Keratinocyte (primary cell): Measurements from ENCODE around the gene ZSCAN21. TPM values are rescaled to one million over a fixed set of nuclear protein-coding genes. Genes with fewer than 3 reads are reported as not detected.

Experiments used
- DNase-seq: peaks from one replicate; pipeline ENCODE4 v3.0.0-alpha.2; 2011; ENCODE audit warnings: low read depth, missing footprints, low spot score
- FAIRE-seq: peaks from 2 replicates; lab custom pipeline; 2011; peaks lifted over from hg19 to GRCh38; lab: Jason Lieb, UNC
- H2AFZ ChIP-seq: 2 replicates; pipeline ENCODE4 v1.6.0; 2012; ENCODE audit warnings: low read length, control low read depth, inconsistent platforms; ENCODE audit not compliant: control insufficient read depth
- H3K27ac ChIP-seq: 2 replicates; pipeline ENCODE4 v1.5.1; 2011; ENCODE audit warnings: low read length; ENCODE audit not compliant: control insufficient read depth, insufficient read depth
- H3K27me3 ChIP-seq: 3 replicates; pipeline ENCODE4 v1.6.0; 2011; ENCODE audit warnings: low read length; ENCODE audit not compliant: control insufficient read depth, insufficient read depth; ENCODE audit errors: extremely low read depth
- H3K36me3 ChIP-seq, 2 experiments: 2 replicates in 1 of 2; 3 replicates in 1 of 2; pipeline ENCODE4 v1.5.1; 2011; ENCODE audit warnings: low read length in 2 of 2, mild to moderate bottlenecking in 1 of 2; ENCODE audit not compliant: control insufficient read depth in 2 of 2, insufficient read depth in 2 of 2; ENCODE audit errors: extremely low read depth in 1 of 2
- H3K4me1 ChIP-seq: 3 replicates; pipeline ENCODE4 v1.5.1; 2011; ENCODE audit warnings: low read length; ENCODE audit not compliant: control insufficient read depth, insufficient read depth; ENCODE audit errors: extremely low read depth
- H3K4me2 ChIP-seq: 3 replicates; pipeline ENCODE4 v1.6.0; 2011; ENCODE audit warnings: low read depth, low read length; ENCODE audit not compliant: control insufficient read depth, insufficient read depth; ENCODE audit errors: extremely low read depth
- H3K4me3 ChIP-seq, 3 experiments: fragments of 200-600 bp in 1 of 3; sonication (generic) in 1 of 3; 2 replicates in 2 of 3; 3 replicates in 1 of 3; pipeline ENCODE4 v1.5.1; 2011 to 2016; ENCODE audit warnings: low read length in 3 of 3, mild to moderate bottlenecking in 3 of 3, control low read depth in 2 of 3, inconsistent platforms in 1 of 3, low read depth in 1 of 3, mixed read lengths in 1 of 3, mixed run types in 1 of 3, moderate library complexity in 1 of 3; ENCODE audit not compliant: control insufficient read depth in 2 of 3, insufficient read depth in 2 of 3; ENCODE audit errors: extremely low read depth in 1 of 3
- H3K79me2 ChIP-seq: 2 replicates; pipeline ENCODE4 v1.6.0; 2012; ENCODE audit warnings: low read length; ENCODE audit not compliant: control insufficient read depth, insufficient read depth
- H3K9ac ChIP-seq: 3 replicates; pipeline ENCODE4 v1.6.0; 2011; ENCODE audit warnings: low read length; ENCODE audit not compliant: control insufficient read depth, insufficient read depth; ENCODE audit errors: extremely low read depth
- H3K9me1 ChIP-seq: 3 replicates; pipeline ENCODE4 v1.6.0; 2011; ENCODE audit warnings: low read length; ENCODE audit not compliant: control insufficient read depth, insufficient read depth; ENCODE audit errors: extremely low read depth
- H3K9me3 ChIP-seq: 2 replicates; pipeline ENCODE4 v1.5.1; 2012; ENCODE audit warnings: low read depth, low read length; ENCODE audit not compliant: control insufficient read depth
- H4K20me1 ChIP-seq: 3 replicates; pipeline ENCODE4 v1.6.0; 2011; ENCODE audit warnings: low read length; ENCODE audit not compliant: control insufficient read depth, insufficient read depth; ENCODE audit errors: extremely low read depth
- EZH2 ChIP-seq: IDR thresholded peaks from one replicate; pipeline ENCODE4 v1.6.1; 2012; ENCODE audit warnings: inconsistent platforms, mild to moderate bottlenecking, low read length, moderate library complexity
- dilution Hi-C: fragments of 300-500 bp; cut with MboI; formaldehyde crosslinking; loops from one replicate; pipeline ENCODE4 v1.7.0; 2020; ENCODE audit warnings: low sequenced_read_pairs; ENCODE audit not compliant: extremely low pct_ligation_motif_present
- polyA plus RNA-seq, 5 experiments: library from polyadenylated mRNA; depleted of rRNA in 3 of 5; stranded (reverse) in 3 of 5; stranded (forward) in 1 of 5; unstranded in 1 of 5; fragments of >200 nt; gene quantifications; 1 replicate in 1 of 5; 2 replicates in 3 of 5; 3 replicates in 1 of 5; pipeline versions ENCODE4 v1.2.1 to v1.2.3, GENCODE V29; 2011 to 2012; ENCODE audit warnings: missing spikeins in 2 of 5, low read depth in 1 of 5, low replicate concordance in 1 of 5
- TF ChIP-seq, protein P1 (sequence below), 3 experiments: IDR thresholded peaks in 1 of 3; conservative IDR thresholded peaks in 1 of 3; optimal IDR thresholded peaks in 1 of 3; 2 replicates in 2 of 3; 3 replicates in 1 of 3; pipeline versions ENCODE3 to v1.5.1; 2011; ENCODE audit warnings: low read length in 3 of 3, mild to moderate bottlenecking in 3 of 3, moderate library complexity in 2 of 3, control low read depth in 1 of 3, inconsistent platforms in 1 of 3; ENCODE audit not compliant: insufficient read depth in 2 of 3; ENCODE audit errors: extremely low read depth in 1 of 3

ZSCAN21 gene
- polyA plus RNA-seq, 1 donor (not counting 4 experiments of a cell fraction or from before 2014, with no cell fraction given): 12.6 TPM

DNA sequence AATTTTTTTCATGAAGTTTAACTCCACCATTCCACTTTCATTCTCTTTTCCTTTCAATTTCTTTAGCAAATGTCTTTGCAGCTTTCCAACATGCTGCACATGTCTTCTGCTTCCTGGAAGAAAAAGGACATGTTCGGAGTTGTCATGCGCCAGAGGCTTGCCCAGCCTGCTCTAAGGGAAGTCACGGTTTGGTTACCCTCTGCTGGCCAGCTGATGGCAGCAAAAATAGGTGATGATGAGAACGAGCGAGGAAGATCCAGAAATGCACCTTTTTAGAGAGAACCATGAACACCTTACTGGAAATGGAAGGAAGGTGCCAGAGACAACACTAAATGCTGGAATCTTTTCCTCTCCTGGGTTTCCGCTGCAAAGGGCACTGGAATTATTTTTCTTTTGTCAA lies 4.9 kb upstream of the ZSCAN21 start:
- dilution Hi-C loops: no loop called here
- DNase-seq: no peak

DNA sequence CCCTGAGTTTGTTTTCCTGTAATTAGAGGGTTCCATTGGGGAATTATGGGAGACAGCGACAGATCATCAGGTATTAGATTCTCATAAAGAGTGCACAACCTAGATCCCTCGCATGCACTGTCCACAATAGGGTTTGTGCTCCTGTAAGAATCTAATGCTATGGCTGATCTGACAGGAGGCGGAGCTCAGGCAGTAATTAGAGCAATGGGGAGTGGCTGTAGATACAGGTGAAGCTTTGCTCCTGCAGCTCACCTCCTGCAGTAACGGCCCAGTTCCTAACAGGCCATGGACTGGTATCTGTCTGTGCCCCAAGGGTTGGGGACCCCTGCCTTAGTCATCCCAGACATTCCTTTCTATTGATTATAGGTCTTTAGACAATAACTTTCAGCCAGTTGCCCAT lies 894 bp upstream of the ZSCAN21 start:
- Histone ChIP-seq H3K27me3 (no peaks in the 10 kb centered on the region), H4K20me1 (no peaks in the 10 kb centered on the region), H3K9me3 (no peaks in the 10 kb centered on the region), H3K4me1 (peaks cover 17% of the 10 kb centered on the region), H3K79me2 (peaks cover 16% of the 10 kb centered on the region), H3K4me2 (no peak overlapping the region), H3K9me1 (no peaks in the 10 kb centered on the region), H3K36me3 (no peaks in the 10 kb centered on the region), H2AFZ (no peak overlapping the region), H3K9ac (no peak overlapping the region), H3K27ac (no peak overlapping the region), H3K4me3 (no peak overlapping the region)
- FAIRE-seq (no peak), DNase-seq (no peak)
- dilution Hi-C loops: no loop called here
- TF ChIP-seq, protein P1, sequence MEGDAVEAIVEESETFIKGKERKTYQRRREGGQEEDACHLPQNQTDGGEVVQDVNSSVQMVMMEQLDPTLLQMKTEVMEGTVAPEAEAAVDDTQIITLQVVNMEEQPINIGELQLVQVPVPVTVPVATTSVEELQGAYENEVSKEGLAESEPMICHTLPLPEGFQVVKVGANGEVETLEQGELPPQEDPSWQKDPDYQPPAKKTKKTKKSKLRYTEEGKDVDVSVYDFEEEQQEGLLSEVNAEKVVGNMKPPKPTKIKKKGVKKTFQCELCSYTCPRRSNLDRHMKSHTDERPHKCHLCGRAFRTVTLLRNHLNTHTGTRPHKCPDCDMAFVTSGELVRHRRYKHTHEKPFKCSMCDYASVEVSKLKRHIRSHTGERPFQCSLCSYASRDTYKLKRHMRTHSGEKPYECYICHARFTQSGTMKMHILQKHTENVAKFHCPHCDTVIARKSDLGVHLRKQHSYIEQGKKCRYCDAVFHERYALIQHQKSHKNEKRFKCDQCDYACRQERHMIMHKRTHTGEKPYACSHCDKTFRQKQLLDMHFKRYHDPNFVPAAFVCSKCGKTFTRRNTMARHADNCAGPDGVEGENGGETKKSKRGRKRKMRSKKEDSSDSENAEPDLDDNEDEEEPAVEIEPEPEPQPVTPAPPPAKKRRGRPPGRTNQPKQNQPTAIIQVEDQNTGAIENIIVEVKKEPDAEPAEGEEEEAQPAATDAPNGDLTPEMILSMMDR (optimal IDR thresholded peaks at IDR 0.05 in 1 of 3, IDR thresholded peaks at IDR 0.05 in 1 of 3, conservative IDR thresholded peaks at IDR 0.05 in 1 of 3; ENCODE audit: extremely low read depth in 1 of 3, insufficient read depth in 2 of 3, low read length in 3 of 3): no peak
- no peak for TF ChIP-seq EZH2

More for the DNA sequence above, 4.9 kb upstream of the ZSCAN21 start:
- H2AFZ ChIP-seq: peak overlapping the region; percentile 62
- no peaks in the 10 kb centered on the region for H3K36me3 ChIP-seq
- peak overlapping the region; percentile 41 for H3K4me2 ChIP-seq
- H3K4me1 ChIP-seq: peaks cover 13% of the 10 kb centered on the region
- no peak overlapping the region for H3K27ac ChIP-seq
- peak; percentile 20 for FAIRE-seq
- H3K9me3 ChIP-seq: no peaks in the 10 kb centered on the region
- no peak for TF ChIP-seq EZH2
- TF ChIP-seq, protein P1 (optimal IDR thresholded peaks at IDR 0.05 in 1 of 3, IDR thresholded peaks at IDR 0.05 in 1 of 3, conservative IDR thresholded peaks at IDR 0.05 in 1 of 3; ENCODE audit: extremely low read depth in 1 of 3, insufficient read depth in 2 of 3, low read length in 3 of 3): peak; percentile 32 to 76 (median 37)
- no peaks in the 10 kb centered on the region for H3K79me2 ChIP-seq
- no peaks in the 10 kb centered on the region for H3K27me3 ChIP-seq
- H3K9me1 ChIP-seq: no peaks in the 10 kb centered on the region
- no peak overlapping the region for H3K9ac ChIP-seq
- no peak overlapping the region for H3K4me3 ChIP-seq
- H4K20me1 ChIP-seq: no peaks in the 10 kb centered on the region
